Left ventricle myocardium superior (tissue), 1 donor: ENCODE results near the gene OR5H2. TPM values are rescaled to one million over a fixed set of nuclear protein-coding genes. Genes with fewer than 3 reads are reported as not detected.
"Not testable (repeated sequence)": the region's sequence is repeated elsewhere in the genome, so short reads cannot be mapped to it uniquely, and the experiment has no call there.

Experiments
- ATAC-seq: fragments of 200-7000 bp; cut with Tn5 transposase; one replicate; pipeline ENCODE4 v1.9.1; 2020; ENCODE audit warnings: mild to moderate bottlenecking, moderate library complexity
- DNase-seq: peaks from one replicate; pipeline ENCODE4 v3.0.0-alpha.2; 2020
- intact Hi-C: fragments of 100-400 bp; cut with micrococcal nuclease; formaldehyde crosslinking; loops from one replicate; pipeline ENCODE4 v1.11.0; 2022
- long read RNA-seq: library from polyadenylated mRNA; unstranded; transcript quantifications from one replicate; pipeline ENCODE4 v2.0.0, GENCODE V29; 2021
- total RNA-seq: library from RNA; stranded (reverse); fragmentation: NEBNext Ultra II Directional; extraction: Animal tissue kit (Norgen Biotek cat#: 25700); gene quantifications from one replicate; pipeline ENCODE4 v1.2.1, GENCODE V29; 2021
- donor health status: DM: no; HTN: yes; CAD: no; lungs with severe emphysema.

Gene OR5H2
- not detected for total RNA-seq
- long read RNA-seq = 0 reads

GRCh38 chr3:98282205-98282604 lies at the start of gene OR5H2:
OR5H2 (plus strand) TSS chr3:98282505; CDS start chr3:98282903, 398 bp downstream.
- DNase-seq (no peak), ATAC-seq (no peak)
- intact Hi-C loops = no loop called here

- DNase-seq (no peak), ATAC-seq (no peak)
- intact Hi-C loops = no loop called here
Measured at GRCh38 chr3:98233468-98233867, 48.8 kb upstream of the OR5H2 start.

- DNase-seq = no peak
- ATAC-seq = no peak
- intact Hi-C loops = no loop called here
Measured at GRCh38 chr3:98240131-98240530, 42.2 kb upstream of the OR5H2 start.

- intact Hi-C loops = no loop called here
- ATAC-seq (no peak), DNase-seq (no peak)
Measured at GRCh38 chr3:98242155-98242554, 40.1 kb upstream of the OR5H2 start.

- DNase-seq (no peak), ATAC-seq (no peak)
- intact Hi-C loops = no loop called here
Measured at GRCh38 chr3:98243843-98244242, 38.5 kb upstream of the OR5H2 start.

- intact Hi-C loops = no loop called here
- ATAC-seq = no peak
Measured at GRCh38 chr3:98246142-98246541, 36.2 kb upstream of the OR5H2 start.

GRCh38 chr3:98256026-98256425 lies 26.3 kb upstream of the OR5H2 start:
- DNase-seq, ATAC-seq, intact Hi-C loops: not testable (repeated sequence)

More at GRCh38 chr3:98246142-98246541, 36.2 kb upstream of the OR5H2 start:
- DNase-seq = no peak

- ATAC-seq (no peak), DNase-seq (no peak)
- intact Hi-C loops = no loop called here
Measured at GRCh38 chr3:98259707-98260106, 22.6 kb upstream of the OR5H2 start.

- no peak for DNase-seq
- intact Hi-C loops = no loop called here
- ATAC-seq = no peak
Measured at GRCh38 chr3:98262046-98262445, 20.3 kb upstream of the OR5H2 start.

GRCh38 chr3:98263944-98264343 lies 18.4 kb upstream of the OR5H2 start, which contains the start of gene OR5H6:
OR5H6 (plus strand) TSS chr3:98264244; CDS start chr3:98264333, 89 bp downstream.
- DNase-seq (no peak), ATAC-seq (no peak)
- intact Hi-C loops = no loop called here

GRCh38 chr3:98269846-98270245 lies 12.5 kb upstream of the OR5H2 start:
- intact Hi-C loops = no loop called here
- ATAC-seq = no peak
- no peak for DNase-seq

- intact Hi-C loops = no loop called here
- ATAC-seq (no peak), DNase-seq (no peak)
Measured at GRCh38 chr3:98272126-98272525, 10.2 kb upstream of the OR5H2 start.

GRCh38 chr3:98274914-98275313 lies 7.4 kb upstream of the OR5H2 start:
- ATAC-seq = no peak
- no peak for DNase-seq
- intact Hi-C loops = no loop called here

- no peak for ATAC-seq
- intact Hi-C loops = no loop called here
- DNase-seq = no peak
Measured at GRCh38 chr3:98290916-98291315, 8.6 kb downstream of the OR5H2 start.

GRCh38 chr3:98291332-98291957 lies 9.1 kb downstream of the OR5H2 start:
- DNase-seq (no peak), ATAC-seq (no peak)
- intact Hi-C loops = no loop called here

GRCh38 chr3:98322101-98322500 lies 39.8 kb downstream of the OR5H2 start:
- ATAC-seq = no peak
- intact Hi-C loops = no loop called here

GRCh38 chr3:98322686-98323085 lies 40.4 kb downstream of the OR5H2 start:
- ATAC-seq = no peak

More at GRCh38 chr3:98322101-98322500, 39.8 kb downstream of the OR5H2 start:
- no peak for DNase-seq

GRCh38 chr3:98323425-98323824 lies 41.1 kb downstream of the OR5H2 start:
- no peak for ATAC-seq
- intact Hi-C loops = no loop called here
- no peak for DNase-seq

More at GRCh38 chr3:98322686-98323085, 40.4 kb downstream of the OR5H2 start:
- DNase-seq = no peak
- intact Hi-C loops = no loop called here

- DNase-seq = no peak
- intact Hi-C loops = no loop called here
- ATAC-seq = no peak
Measured at GRCh38 chr3:98325055-98325454, 42.8 kb downstream of the OR5H2 start.

GRCh38 chr3:98326105-98326893 lies 44.0 kb downstream of the OR5H2 start:
- intact Hi-C loops = no loop called here
- no peak for DNase-seq
- ATAC-seq = no peak

GRCh38 chr3:98326945-98327344 lies 44.6 kb downstream of the OR5H2 start:
- ATAC-seq (no peak), DNase-seq (no peak)
- intact Hi-C loops = no loop called here
